Activated naive CD4-positive, alpha-beta T cell treated with anti-CD3 and anti-CD28 coated beads, Interleukin-2, amount 50 U/mL, for 72 hours (primary cell): ENCODE measurements around the gene HRCT1. TPM values are rescaled to one million over a fixed set of nuclear protein-coding genes. Genes with fewer than 3 reads are reported as not detected.
A peak's percentile ranks its signal among the peaks of the same experiment; 100 is the strongest.

ENCODE experiments used
- ATAC-seq, 2 donors: fragments of 150-1000 bp; cut with Tn5 transposase; 2 replicates each; pipeline ENCODE4 v1.10.0; 2021; ENCODE audit warnings: mild to moderate bottlenecking in 2 of 2, moderate library complexity in 2 of 2
- DNase-seq, 2 donors: peaks; one replicate each; pipeline ENCODE4 v3.0.0; 2021 to 2022; ENCODE audit warnings: low spot score in 2 of 2
- H3K27ac Mint-ChIP-seq, 2 donors: one replicate each; pipeline ENCODE4 v1.8.0; 2022; ENCODE audit warnings: mild to moderate bottlenecking in 2 of 2, mixed read lengths in 2 of 2
- H3K36me3 Mint-ChIP-seq, 2 donors: one replicate each; pipeline ENCODE4 v1.8.0; 2022; ENCODE audit warnings: mixed read lengths in 2 of 2
- H3K9me3 Mint-ChIP-seq, 2 donors: one replicate each; pipeline ENCODE4 v1.8.0; 2022; ENCODE audit warnings: mixed read lengths in 2 of 2
- total RNA-seq, 2 donors: library from RNA; stranded (reverse); gene quantifications; one replicate each; pipeline ENCODE4 v1.2.3, GENCODE V29; 2022

Gene HRCT1
- total RNA-seq, result not detected

DNA sequence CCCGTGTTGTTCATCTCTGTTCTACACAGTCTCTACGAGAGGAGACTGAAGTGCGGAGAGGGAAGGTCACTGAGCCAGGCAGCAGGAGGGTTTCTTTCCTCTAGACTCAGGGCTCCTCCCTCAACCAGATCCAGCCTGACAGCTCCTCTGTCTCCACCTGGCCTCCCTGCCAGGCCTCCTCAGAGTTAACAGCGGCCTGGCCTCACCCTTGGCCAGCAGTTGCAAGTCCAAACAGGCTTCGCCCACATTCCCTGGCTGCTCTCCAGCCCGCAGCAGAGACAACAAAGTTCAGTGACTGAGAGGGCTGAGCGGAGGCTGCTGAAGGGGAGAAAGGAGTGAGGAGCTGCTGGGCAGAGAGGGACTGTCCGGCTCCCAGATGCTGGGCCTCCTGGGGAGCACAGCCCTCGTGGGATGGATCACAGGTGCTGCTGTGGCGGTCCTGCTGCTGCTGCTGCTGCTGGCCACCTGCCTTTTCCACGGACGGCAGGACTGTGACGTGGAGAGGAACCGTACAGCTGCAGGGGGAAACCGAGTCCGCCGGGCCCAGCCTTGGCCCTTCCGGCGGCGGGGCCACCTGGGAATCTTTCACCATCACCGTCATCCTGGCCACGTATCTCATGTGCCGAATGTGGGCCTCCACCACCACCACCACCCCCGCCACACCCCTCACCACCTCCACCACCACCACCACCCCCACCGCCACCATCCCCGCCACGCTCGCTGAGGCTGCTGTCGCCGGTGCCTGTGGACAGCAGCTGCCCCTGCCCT lies at the start of gene HRCT1:
Gene HRCT1 (plus strand): TSS at position 291 of the 768 bp plus-strand sequence. CDS start 86 bp downstream, at position 377.
- no peaks in the 10 kb centered on the region for H3K36me3 Mint-ChIP-seq
- no peak for DNase-seq
- no peaks in the 10 kb centered on the region for H3K9me3 Mint-ChIP-seq
- peak within 1 kb of the TSS in 1 of 2 donors; percentile 15 for H3K27ac Mint-ChIP-seq
- no peak for ATAC-seq

DNA sequence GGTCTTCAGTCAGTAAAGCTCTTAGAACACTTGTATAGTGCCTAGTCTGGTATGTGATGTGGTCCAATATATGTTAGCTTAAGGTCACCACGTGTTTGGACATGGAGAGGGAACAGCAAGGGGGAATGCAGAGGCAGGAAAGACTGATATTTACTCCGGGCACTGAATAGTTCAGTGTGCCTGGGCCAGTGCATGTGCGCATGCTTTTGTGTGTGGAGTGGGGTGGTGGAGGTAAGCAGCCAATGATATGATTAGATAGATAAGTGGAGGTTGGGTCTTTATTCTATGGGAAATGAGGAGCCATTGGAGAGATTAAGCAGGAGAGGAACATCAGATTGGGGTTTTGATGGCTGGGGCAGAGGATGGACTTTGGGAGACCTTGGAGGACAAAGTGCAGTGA lies 49.8 kb upstream of the HRCT1 start:
- Mint-ChIP-seq H3K9me3 (no peaks in the 10 kb centered on the region), H3K36me3 (no peaks in the 10 kb centered on the region), H3K27ac (no peak overlapping the region)
- DNase-seq (no peak), ATAC-seq (no peak)

GRCh38 chr9:35856882-35857281 lies 49.1 kb upstream of the HRCT1 start:
- H3K27ac Mint-ChIP-seq, result no peak overlapping the region
- H3K9me3 Mint-ChIP-seq, result no peaks in the 10 kb centered on the region
- DNase-seq (no peak), ATAC-seq (no peak)
- no peaks in the 10 kb centered on the region for H3K36me3 Mint-ChIP-seq

DNA sequence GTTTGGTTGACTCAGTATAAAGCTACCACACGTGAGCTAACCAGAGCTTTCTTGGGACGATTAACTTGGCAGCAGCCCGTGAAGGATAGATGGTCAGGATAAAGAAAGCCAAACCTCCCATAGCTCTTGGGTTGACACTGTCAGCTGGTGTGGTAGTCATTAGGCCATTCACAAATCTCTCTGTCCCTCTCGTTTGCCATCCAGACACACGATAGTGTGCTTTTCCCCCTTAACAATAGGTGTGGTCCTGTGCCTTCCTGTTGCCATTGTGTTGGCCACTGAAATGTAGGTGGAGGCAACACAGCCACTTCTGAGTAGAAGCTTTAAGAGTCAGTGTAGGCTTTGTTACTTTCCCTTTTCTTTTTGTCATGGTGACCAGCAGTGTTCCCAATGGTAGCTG lies 47.5 kb upstream of the HRCT1 start:
- Mint-ChIP-seq H3K9me3 (no peaks in the 10 kb centered on the region), H3K36me3 (no peaks in the 10 kb centered on the region), H3K27ac (peak overlapping the region in 1 of 2 donors; percentile 23)
- no peak for ATAC-seq
- DNase-seq, result no peak

- no peak for DNase-seq
- Mint-ChIP-seq H3K9me3 (no peaks in the 10 kb centered on the region), H3K36me3 (no peaks in the 10 kb centered on the region), H3K27ac (peak overlapping the region; percentile 23 to 87)
- ATAC-seq, result peak; percentile 43 to 53
These were observed 46.6 kb upstream of the HRCT1 start for GRCh38 chr9:35859310-35859989.

GRCh38 chr9:35859990-35860339 lies 46.0 kb upstream of the HRCT1 start:
- DNase-seq (no peak), ATAC-seq (no peak)
- H3K9me3 Mint-ChIP-seq, result no peaks in the 10 kb centered on the region
- H3K27ac Mint-ChIP-seq, result no peak overlapping the region
- H3K36me3 Mint-ChIP-seq, result no peaks in the 10 kb centered on the region

- ATAC-seq, result no peak
- no peaks in the 10 kb centered on the region for H3K36me3 Mint-ChIP-seq
- H3K27ac Mint-ChIP-seq, result no peak overlapping the region
These were observed 44.7 kb upstream of the HRCT1 start for GRCh38 chr9:35861161-35861897.

GRCh38 chr9:35862328-35862727 lies 43.7 kb upstream of the HRCT1 start:
- DNase-seq (no peak), ATAC-seq (no peak)
- no peak overlapping the region for H3K27ac Mint-ChIP-seq
- H3K9me3 Mint-ChIP-seq, result no peaks in the 10 kb centered on the region
- no peaks in the 10 kb centered on the region for H3K36me3 Mint-ChIP-seq

More at GRCh38 chr9:35861161-35861897, 44.7 kb upstream of the HRCT1 start:
- DNase-seq, result peak in 1 of 2 donors; percentile 1
- no peaks in the 10 kb centered on the region for H3K9me3 Mint-ChIP-seq

GRCh38 chr9:35863583-35863982 lies 42.4 kb upstream of the HRCT1 start:
- Mint-ChIP-seq H3K27ac (no peak overlapping the region), H3K36me3 (no peaks in the 10 kb centered on the region), H3K9me3 (no peaks in the 10 kb centered on the region)
- DNase-seq, result no peak
- no peak for ATAC-seq

DNA sequence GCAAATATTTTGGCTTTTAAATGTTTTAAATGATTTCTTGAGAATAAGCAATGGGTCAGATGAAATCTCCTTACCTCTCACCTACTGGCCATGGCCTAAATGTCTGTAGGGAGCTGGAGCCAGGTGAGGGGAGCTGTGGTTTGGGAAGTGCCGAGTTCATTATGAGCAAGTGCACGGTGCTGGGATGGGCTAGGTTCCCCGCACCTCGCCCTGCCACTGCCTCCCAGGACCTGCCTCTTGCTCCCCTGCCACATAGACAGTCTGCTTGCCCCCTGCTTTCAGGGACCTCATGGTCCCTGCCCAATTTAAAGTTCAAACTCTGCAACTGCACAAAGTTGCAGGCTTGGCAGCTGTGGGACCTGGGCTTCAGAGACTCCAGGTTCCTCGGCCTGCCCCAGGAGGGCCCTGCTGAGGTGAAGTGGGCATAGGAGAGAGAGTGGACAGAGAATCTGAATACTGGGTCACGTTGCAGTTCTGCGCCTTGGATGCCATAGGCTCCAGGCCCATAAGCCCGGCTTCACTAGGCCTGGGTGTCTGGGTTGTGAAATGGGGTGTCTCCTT lies 41.2 kb upstream of the HRCT1 start:
- Mint-ChIP-seq H3K27ac (no peak overlapping the region), H3K9me3 (no peaks in the 10 kb centered on the region), H3K36me3 (no peaks in the 10 kb centered on the region)
- no peak for ATAC-seq
- DNase-seq, result no peak

- Mint-ChIP-seq H3K36me3 (no peaks in the 10 kb centered on the region), H3K9me3 (no peaks in the 10 kb centered on the region), H3K27ac (no peak overlapping the region)
- no peak for DNase-seq
- ATAC-seq, result no peak
These were observed 38.5 kb upstream of the HRCT1 start for GRCh38 chr9:35867538-35867937.

DNA sequence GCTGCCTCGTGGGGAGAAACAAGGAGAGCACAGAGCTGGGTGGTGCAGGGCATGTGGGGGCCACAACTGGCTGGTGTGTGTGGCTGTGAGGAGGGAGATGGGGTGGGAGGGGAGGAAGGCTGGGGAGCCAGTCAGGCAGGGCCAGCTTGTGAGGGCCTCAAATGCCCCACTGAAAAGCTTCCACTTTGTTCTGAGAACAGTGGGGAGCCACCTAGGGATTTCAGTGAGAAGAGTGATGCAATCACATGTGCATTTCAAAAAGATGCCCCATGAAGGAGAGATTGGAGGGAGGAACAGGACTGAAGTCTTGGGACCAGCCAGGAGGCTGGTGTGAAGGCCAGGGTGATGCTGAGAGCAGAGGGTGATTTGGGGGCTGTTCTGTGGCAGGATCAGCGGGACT lies 37.1 kb upstream of the HRCT1 start:
- H3K27ac Mint-ChIP-seq, result no peak overlapping the region
- H3K9me3 Mint-ChIP-seq, result no peaks in the 10 kb centered on the region
- no peaks in the 10 kb centered on the region for H3K36me3 Mint-ChIP-seq
- DNase-seq, result no peak
- no peak for ATAC-seq

- Mint-ChIP-seq H3K27ac (no peak overlapping the region), H3K9me3 (no peaks in the 10 kb centered on the region), H3K36me3 (no peaks in the 10 kb centered on the region)
- no peak for ATAC-seq
- no peak for DNase-seq
These were observed 36.3 kb upstream of the HRCT1 start for GRCh38 chr9:35869621-35870216.

DNA sequence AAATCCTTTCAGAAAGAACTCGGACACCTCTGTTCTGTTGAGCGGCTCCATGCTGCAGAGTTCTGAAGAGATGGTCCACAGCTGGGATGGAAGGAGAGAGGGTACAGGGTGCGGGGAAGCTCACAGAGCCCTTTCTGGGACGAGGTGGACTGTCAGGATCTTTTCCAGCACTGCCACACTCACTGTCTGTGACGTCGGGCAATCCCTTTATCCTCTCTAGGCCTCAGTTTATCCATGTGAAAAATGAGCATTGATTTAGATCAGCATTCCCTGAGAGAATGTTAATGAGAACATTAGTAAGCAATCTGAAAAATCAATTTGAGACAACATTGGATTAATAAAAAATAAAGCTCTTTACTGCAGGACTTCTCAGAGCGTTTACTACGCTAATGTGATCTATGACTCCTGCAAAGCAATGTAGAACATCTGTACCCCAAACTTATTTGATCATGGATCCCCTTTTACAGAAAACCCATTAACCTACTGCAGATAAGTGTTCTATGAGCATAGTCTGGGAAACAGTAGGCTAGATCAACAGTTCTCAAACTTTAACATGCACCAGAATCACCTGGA lies 35.6 kb upstream of the HRCT1 start, which contains the start of gene OR13J1:
Gene OR13J1 (minus strand): TSS at position 51 of the 573 bp plus-strand sequence. CDS start 0 bp downstream, at position 51.
- no peak for DNase-seq
- H3K9me3 Mint-ChIP-seq, result no peaks in the 10 kb centered on the region
- H3K27ac Mint-ChIP-seq, result no peak within 1 kb of the TSS
- no peaks in the 10 kb centered on the region for H3K36me3 Mint-ChIP-seq
- no peak for ATAC-seq

DNA sequence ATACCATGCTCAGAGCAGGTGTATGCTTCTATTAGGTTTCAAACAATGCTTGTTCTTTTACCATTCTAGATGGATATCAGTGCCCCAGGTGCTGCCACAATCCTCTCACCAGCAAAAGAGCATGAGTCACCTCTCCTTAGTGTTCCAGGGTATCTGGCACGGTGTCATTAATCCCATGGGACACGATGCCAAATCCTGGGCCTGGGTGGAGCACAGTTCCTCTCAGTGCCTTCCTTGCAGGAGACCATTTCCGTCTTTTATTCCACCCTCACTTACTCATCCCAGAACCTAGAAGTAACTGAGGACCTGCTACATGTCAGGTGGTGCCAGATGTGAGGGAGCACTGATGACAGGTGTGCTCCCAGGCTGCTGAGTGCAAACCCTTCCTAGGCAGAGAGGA lies 34.5 kb upstream of the HRCT1 start:
- Mint-ChIP-seq H3K27ac (no peak overlapping the region), H3K36me3 (no peaks in the 10 kb centered on the region), H3K9me3 (no peaks in the 10 kb centered on the region)
- ATAC-seq (no peak), DNase-seq (no peak)

GRCh38 chr9:35872505-35872904 lies 33.5 kb upstream of the HRCT1 start:
- DNase-seq (no peak), ATAC-seq (no peak)
- Mint-ChIP-seq H3K27ac (no peak overlapping the region), H3K36me3 (peaks cover 2 to 3% of the 10 kb centered on the region in 2 donors), H3K9me3 (peaks cover 3% of the 10 kb centered on the region in 2 donors)
